Calu3 (cell line): ENCODE results near the gene NUDT7. TPM values are rescaled to one million over a fixed set of nuclear protein-coding genes. Genes with fewer than 3 reads are reported as not detected.

Source experiments
- BruUV-seq: library from RNA; stranded (reverse); fragments of 400-500 nt; replicated peaks from 2 replicates; lab custom pipeline; 2021; lab: Mats Ljungman, UMichigan
- CTCF ChIA-PET: fragments of 300-600 bp; sonication (Branson Sonifier 250); formaldehyde crosslinking; loops from one replicate; lab custom pipeline; 2022; ENCODE audit warnings: antibody characterized with exemption; lab: Charles Lee
- DNase-seq: peaks from one replicate; pipeline ENCODE4 v3.0.0; 2022
- H3K27ac Mint-ChIP-seq: one replicate; pipeline ENCODE4 v1.8.0; 2022; ENCODE audit warnings: mixed read lengths; ENCODE audit not compliant: unreplicated experiment
- H3K27me3 Mint-ChIP-seq: one replicate; pipeline ENCODE4 v1.8.0; 2022; ENCODE audit warnings: mixed read lengths; ENCODE audit not compliant: unreplicated experiment
- H3K36me3 Mint-ChIP-seq: one replicate; pipeline ENCODE4 v1.8.0; 2022; ENCODE audit warnings: mild to moderate bottlenecking, moderate library complexity, mixed read lengths; ENCODE audit not compliant: insufficient read depth, unreplicated experiment
- H3K4me1 Mint-ChIP-seq: one replicate; pipeline ENCODE4 v1.8.0; 2022; ENCODE audit warnings: mild to moderate bottlenecking, low read depth, mixed read lengths; ENCODE audit not compliant: unreplicated experiment
- H3K4me3 Mint-ChIP-seq: one replicate; pipeline ENCODE4 v1.8.0; 2022; ENCODE audit warnings: mild to moderate bottlenecking, low read depth, moderate library complexity, mixed read lengths; ENCODE audit not compliant: unreplicated experiment
- H3K9me3 Mint-ChIP-seq: one replicate; pipeline ENCODE4 v1.8.0; 2022; ENCODE audit warnings: low read depth, mixed read lengths; ENCODE audit not compliant: unreplicated experiment
- intact Hi-C: fragments of 100-400 bp; cut with micrococcal nuclease; formaldehyde crosslinking; loops from one replicate; pipeline ENCODE4 v1.10.0; 2022; ENCODE audit not compliant: unreplicated experiment
- total RNA-seq: library from RNA; stranded (reverse); gene quantifications from 2 replicates; pipeline ENCODE4 v1.2.3, GENCODE V29; 2022
- TF ChIP-seq, protein P1 (sequence below): fragments of 200-600 bp; IDR thresholded peaks from one replicate; pipeline ENCODE4 v1.8.0; 2022; ENCODE audit warnings: antibody characterized with exemption; ENCODE audit not compliant: unreplicated experiment

Gene NUDT7
- total RNA-seq, 1 experiment from 2014 or later: 6.1 TPM

DNA sequence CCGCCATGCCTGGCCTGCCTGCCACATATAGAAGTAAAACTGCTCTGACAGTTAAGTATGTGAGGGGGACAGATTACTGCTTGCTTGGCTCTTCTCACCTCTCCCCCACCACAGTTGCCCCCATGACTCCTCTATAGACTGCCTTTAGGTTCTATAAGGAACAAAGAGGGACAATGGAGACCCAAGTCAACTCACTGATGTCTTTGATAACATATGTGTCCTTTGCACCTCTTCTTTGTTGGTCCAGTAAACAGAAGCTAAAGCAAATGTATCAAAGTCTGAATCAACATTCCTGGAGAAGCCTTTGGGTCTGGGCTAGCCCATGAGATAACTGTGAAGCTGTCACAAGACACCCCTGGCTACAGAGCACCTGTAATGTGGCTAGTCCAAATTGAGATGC is 27.1 kb downstream of the NUDT7 start:
- Mint-ChIP-seq H3K27me3 (peaks cover 49% of the 10 kb centered on the region), H3K36me3 (no peaks in the 10 kb centered on the region), H3K4me1 (no peaks in the 10 kb centered on the region), H3K27ac (no peak overlapping the region), H3K9me3 (peaks cover 8% of the 10 kb centered on the region), H3K4me3 (no peak overlapping the region)
- intact Hi-C loops: no loop called here
- no TSS peak for BruUV-seq
- TF ChIP-seq, protein P1, sequence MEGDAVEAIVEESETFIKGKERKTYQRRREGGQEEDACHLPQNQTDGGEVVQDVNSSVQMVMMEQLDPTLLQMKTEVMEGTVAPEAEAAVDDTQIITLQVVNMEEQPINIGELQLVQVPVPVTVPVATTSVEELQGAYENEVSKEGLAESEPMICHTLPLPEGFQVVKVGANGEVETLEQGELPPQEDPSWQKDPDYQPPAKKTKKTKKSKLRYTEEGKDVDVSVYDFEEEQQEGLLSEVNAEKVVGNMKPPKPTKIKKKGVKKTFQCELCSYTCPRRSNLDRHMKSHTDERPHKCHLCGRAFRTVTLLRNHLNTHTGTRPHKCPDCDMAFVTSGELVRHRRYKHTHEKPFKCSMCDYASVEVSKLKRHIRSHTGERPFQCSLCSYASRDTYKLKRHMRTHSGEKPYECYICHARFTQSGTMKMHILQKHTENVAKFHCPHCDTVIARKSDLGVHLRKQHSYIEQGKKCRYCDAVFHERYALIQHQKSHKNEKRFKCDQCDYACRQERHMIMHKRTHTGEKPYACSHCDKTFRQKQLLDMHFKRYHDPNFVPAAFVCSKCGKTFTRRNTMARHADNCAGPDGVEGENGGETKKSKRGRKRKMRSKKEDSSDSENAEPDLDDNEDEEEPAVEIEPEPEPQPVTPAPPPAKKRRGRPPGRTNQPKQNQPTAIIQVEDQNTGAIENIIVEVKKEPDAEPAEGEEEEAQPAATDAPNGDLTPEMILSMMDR: no peak
- CTCF ChIA-PET: no interaction called here
- no peak for DNase-seq

GRCh38 chr16:77758046-77758445 is 35.7 kb downstream of the NUDT7 start:
- Mint-ChIP-seq H3K36me3 (no peaks in the 10 kb centered on the region), H3K9me3 (peaks cover 6% of the 10 kb centered on the region), H3K27ac (no peak overlapping the region), H3K4me3 (no peak overlapping the region), H3K27me3 (peaks cover 13% of the 10 kb centered on the region), H3K4me1 (no peaks in the 10 kb centered on the region)
- CTCF ChIA-PET: no interaction called here
- intact Hi-C loops: no loop called here
- no peak for DNase-seq
- TF ChIP-seq, protein P1: no peak
- no TSS peak for BruUV-seq

DNA sequence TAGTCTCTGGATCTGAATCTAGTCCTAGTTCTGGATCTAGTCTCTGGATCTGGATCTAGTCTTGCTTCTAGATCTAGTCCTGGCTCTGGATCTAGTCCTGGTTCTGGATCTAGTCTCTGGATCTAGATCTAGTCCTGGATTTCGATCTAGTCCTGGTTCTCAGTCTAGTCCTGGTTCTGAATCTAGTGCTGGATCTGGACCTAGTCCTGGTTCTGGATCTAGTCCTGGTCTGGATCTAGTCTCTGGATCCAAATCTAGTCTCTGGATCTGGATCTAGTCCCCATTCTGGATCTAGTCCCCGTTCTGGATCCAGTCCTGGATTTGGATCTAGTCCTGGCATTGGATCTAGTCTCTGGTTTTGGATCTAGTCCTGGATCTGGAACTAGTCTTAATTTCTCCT is 36.2 kb downstream of the NUDT7 start:
- no TSS peak for BruUV-seq
- DNase-seq: no peak
- H3K27ac Mint-ChIP-seq: no peak overlapping the region
- intact Hi-C loops: no loop called here
- H3K36me3 Mint-ChIP-seq: no peaks in the 10 kb centered on the region
- H3K9me3 Mint-ChIP-seq: peaks cover 6% of the 10 kb centered on the region
- peaks cover 10% of the 10 kb centered on the region for H3K27me3 Mint-ChIP-seq
- no peaks in the 10 kb centered on the region for H3K4me1 Mint-ChIP-seq
- CTCF ChIA-PET: no interaction called here
- TF ChIP-seq, protein P1: no peak
- no peak overlapping the region for H3K4me3 Mint-ChIP-seq

DNA sequence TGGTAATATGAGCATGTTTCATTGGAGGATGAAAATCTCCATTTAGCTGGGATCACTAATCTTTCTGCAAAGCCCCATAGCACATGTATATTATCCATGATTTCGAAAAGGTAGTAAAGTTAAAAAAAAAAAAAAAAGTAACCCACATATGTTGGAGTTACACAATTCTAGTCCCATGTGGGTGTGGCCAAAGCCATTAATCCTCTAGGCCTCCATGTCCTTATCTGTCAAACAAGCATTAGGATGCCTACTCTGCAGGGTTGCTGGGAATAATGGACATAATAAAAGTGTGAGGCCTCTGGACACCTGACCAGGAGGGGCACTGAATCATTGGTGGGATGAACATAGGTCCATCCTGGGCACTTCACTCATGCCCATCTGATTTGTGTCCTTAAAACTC is 36.9 kb downstream of the NUDT7 start:
- TF ChIP-seq, protein P1: no peak
- CTCF ChIA-PET: no interaction called here
- H3K27me3 Mint-ChIP-seq: peaks cover 3% of the 10 kb centered on the region

More for the DNA sequence above, 36.9 kb downstream of the NUDT7 start:
- Mint-ChIP-seq H3K36me3 (no peaks in the 10 kb centered on the region), H3K27ac (no peak overlapping the region), H3K9me3 (peaks cover 6% of the 10 kb centered on the region), H3K4me1 (no peaks in the 10 kb centered on the region), H3K4me3 (no peak overlapping the region)
- DNase-seq: no peak
- intact Hi-C loops: no loop called here
- BruUV-seq: no TSS peak
